ENCODE data around the gene FAM120AOS. TPM values are rescaled to one million over a fixed set of nuclear protein-coding genes. Genes with fewer than 3 reads are reported as not detected.
"Not testable (repeated sequence)": the region's sequence is repeated elsewhere in the genome, so short reads cannot be mapped to it uniquely, and the experiment has no call there.

FAM120AOS gene
- total RNA-seq, 1 donor from 2014 or later = 39.0 TPM

DNA sequence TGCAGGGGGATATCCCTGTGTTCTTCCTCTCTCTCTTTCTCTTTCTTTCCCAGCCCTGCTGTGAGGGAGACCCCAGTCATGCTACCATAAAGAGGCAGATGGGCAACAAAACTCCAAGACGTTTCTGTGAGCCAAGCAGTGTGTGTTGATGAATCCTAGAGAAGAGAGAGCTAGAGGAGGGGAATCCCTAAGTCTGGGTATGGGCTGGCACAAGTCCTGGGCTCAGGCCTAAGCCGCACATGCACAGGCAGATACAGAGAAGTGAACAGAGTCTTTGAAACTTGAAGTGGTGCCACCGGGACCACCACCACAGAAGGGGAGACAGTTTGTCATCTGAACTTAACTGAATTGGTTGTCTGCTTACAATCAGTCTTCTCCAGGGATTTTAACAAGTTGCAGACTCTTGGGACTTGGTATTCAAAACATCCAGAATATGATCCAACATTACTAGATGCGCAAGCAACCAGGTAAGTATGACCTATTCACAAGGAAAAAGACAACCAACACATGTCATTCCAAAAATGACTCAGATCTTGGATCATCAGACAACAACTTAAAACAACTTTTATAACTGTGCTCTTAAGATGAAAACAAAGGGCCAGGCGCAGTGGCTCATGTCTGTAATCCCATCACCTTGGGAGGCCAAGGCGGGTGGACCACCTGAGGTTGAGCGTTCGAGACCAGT is 12.3 kb downstream of the FAM120AOS start:
- Mint-ChIP-seq H3K4me1 (peaks cover 29% of the 10 kb centered on the region), H3K27me3 (ENCODE audit: low read depth) (no peaks in the 10 kb centered on the region), H3K9me3 (no peaks in the 10 kb centered on the region), H3K4me3 (no peak overlapping the region), H3K36me3 (no peaks in the 10 kb centered on the region), H3K27ac (no peak overlapping the region)
- no peak for TF ChIP-seq CTCF (IDR thresholded peaks at IDR 0.05; ENCODE audit: unreplicated experiment)
- no peak for DNase-seq (ENCODE audit: low spot score in 2 of 2, unreplicated experiment in 2 of 2)

- not testable (repeated sequence) for H3K27me3 Mint-ChIP-seq (ENCODE audit: low read depth); H3K9me3 Mint-ChIP-seq; DNase-seq (ENCODE audit: low spot score in 2 of 2, unreplicated experiment in 2 of 2); H3K27ac Mint-ChIP-seq; H3K36me3 Mint-ChIP-seq; H3K4me3 Mint-ChIP-seq
- H3K4me1 Mint-ChIP-seq = peaks cover 26% of the 10 kb centered on the region
Measured at GRCh38 chr9:93439301-93439700, 14.1 kb downstream of the FAM120AOS start.

GRCh38 chr9:93437996-93438395 is 15.4 kb downstream of the FAM120AOS start:
- Mint-ChIP-seq H3K27ac (no peak overlapping the region), H3K4me3 (no peak overlapping the region), H3K27me3 (ENCODE audit: low read depth) (no peaks in the 10 kb centered on the region), H3K9me3 (peaks cover 5% of the 10 kb centered on the region), H3K36me3 (peaks cover 1% of the 10 kb centered on the region), H3K4me1 (peaks cover 13% of the 10 kb centered on the region)
- DNase-seq (ENCODE audit: low spot score in 2 of 2, unreplicated experiment in 2 of 2) = no peak
- TF ChIP-seq CTCF (IDR thresholded peaks at IDR 0.05; ENCODE audit: unreplicated experiment) = no peak

DNA sequence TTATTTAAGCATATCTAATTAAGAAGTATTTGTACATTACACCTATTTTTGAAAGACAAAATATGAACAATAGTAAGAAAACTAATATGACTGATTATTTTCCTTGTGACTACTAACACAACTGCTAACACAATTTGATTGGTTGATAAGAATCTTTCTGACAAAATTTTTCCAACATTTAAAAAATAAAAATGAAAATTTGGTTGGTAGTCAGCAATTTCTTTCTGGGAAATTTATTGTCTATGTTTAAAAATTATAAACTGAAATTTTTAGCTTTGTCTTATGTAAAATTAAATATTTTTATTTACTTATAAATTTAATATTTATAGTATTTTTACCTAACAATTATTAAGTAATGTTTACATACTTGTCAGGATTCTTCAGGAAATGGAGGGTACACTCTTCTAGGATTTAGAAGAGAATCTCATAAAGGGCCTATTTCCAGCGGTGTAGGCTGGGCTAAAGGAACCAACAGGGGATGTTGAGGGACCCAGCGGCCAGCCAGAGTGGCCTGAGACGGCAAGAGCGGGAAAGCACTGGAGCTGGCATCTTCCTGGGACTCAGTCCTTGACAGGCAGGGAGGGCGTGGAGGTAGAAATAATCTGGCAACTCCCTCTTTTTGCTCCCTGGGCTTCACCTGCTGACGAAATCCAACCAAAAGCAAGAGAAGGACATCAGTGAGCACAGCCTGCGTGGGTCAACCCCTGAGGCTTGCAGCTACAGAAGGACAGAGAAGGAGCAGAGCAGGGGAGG is 16.6 kb downstream of the FAM120AOS start:
- Mint-ChIP-seq H3K4me1 (peaks cover 6% of the 10 kb centered on the region), H3K4me3 (no peak overlapping the region), H3K27me3 (ENCODE audit: low read depth) (no peaks in the 10 kb centered on the region), H3K36me3 (peaks cover 1% of the 10 kb centered on the region), H3K27ac (no peak overlapping the region), H3K9me3 (peaks cover 5% of the 10 kb centered on the region)
- DNase-seq (ENCODE audit: low spot score in 2 of 2, unreplicated experiment in 2 of 2) = no peak
- TF ChIP-seq CTCF (IDR thresholded peaks at IDR 0.05; ENCODE audit: unreplicated experiment) = no peak

GRCh38 chr9:93436218-93436617 is 17.2 kb downstream of the FAM120AOS start:
- peaks cover 10% of the 10 kb centered on the region for H3K4me1 Mint-ChIP-seq
- no peak for DNase-seq (ENCODE audit: low spot score in 2 of 2, unreplicated experiment in 2 of 2)
- H3K9me3 Mint-ChIP-seq = peaks cover 5% of the 10 kb centered on the region
- no peaks in the 10 kb centered on the region for H3K27me3 Mint-ChIP-seq (ENCODE audit: low read depth)
- H3K4me3 Mint-ChIP-seq = no peak overlapping the region
- H3K27ac Mint-ChIP-seq = no peak overlapping the region
- TF ChIP-seq CTCF (IDR thresholded peaks at IDR 0.05; ENCODE audit: unreplicated experiment) = no peak
- H3K36me3 Mint-ChIP-seq = peaks cover 1% of the 10 kb centered on the region

DNA sequence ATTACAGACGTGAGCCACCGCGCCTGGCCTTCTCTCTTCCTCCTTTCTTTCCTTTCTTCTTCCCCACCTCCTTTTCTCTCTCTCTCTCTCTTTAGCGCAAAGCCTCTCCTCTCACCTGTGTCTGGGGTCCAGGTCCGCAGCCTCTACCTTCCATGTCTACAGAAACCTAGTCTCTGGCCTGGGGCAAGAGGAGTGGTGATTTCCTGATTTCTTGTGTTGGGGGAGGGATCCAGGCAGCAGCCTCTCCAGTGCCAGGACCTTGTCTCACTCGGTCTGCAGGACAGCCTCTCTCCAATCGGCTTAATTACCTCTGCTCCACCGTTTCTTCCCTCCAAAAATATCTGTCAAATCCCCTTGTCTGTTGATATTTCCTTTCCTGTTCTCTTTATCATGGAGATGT is 18.0 kb downstream of the FAM120AOS start:
- Mint-ChIP-seq H3K27me3 (ENCODE audit: low read depth) (no peaks in the 10 kb centered on the region), H3K36me3 (peaks cover 1% of the 10 kb centered on the region), H3K4me1 (peaks cover 8% of the 10 kb centered on the region), H3K9me3 (peaks cover 5% of the 10 kb centered on the region), H3K27ac (no peak overlapping the region), H3K4me3 (no peak overlapping the region)
- DNase-seq (ENCODE audit: low spot score in 2 of 2, unreplicated experiment in 2 of 2) = no peak
- TF ChIP-seq CTCF (IDR thresholded peaks at IDR 0.05; ENCODE audit: unreplicated experiment) = no peak

Data from mesothelial cell of epicardium (in vitro differentiated cells).